Measurements from ENCODE around the gene SLC2A2. TPM values are rescaled to one million over a fixed set of nuclear protein-coding genes. Genes with fewer than 3 reads are reported as not detected.

Gene SLC2A2
- total RNA-seq, 1 donor from 2014 or later: not detected

- Histone ChIP-seq H3K4me3 (no peak overlapping the region), H3K9me3 (no peaks in the 10 kb centered on the region), H3K27ac (no peak overlapping the region), H3K36me3 (peaks cover 13% of the 10 kb centered on the region), H3K4me1 (no peaks in the 10 kb centered on the region), H3K27me3 (ENCODE audit: low read depth) (no peaks in the 10 kb centered on the region)
- no peak for ATAC-seq
- no peak for DNase-seq
- TF ChIP-seq, protein P1, sequence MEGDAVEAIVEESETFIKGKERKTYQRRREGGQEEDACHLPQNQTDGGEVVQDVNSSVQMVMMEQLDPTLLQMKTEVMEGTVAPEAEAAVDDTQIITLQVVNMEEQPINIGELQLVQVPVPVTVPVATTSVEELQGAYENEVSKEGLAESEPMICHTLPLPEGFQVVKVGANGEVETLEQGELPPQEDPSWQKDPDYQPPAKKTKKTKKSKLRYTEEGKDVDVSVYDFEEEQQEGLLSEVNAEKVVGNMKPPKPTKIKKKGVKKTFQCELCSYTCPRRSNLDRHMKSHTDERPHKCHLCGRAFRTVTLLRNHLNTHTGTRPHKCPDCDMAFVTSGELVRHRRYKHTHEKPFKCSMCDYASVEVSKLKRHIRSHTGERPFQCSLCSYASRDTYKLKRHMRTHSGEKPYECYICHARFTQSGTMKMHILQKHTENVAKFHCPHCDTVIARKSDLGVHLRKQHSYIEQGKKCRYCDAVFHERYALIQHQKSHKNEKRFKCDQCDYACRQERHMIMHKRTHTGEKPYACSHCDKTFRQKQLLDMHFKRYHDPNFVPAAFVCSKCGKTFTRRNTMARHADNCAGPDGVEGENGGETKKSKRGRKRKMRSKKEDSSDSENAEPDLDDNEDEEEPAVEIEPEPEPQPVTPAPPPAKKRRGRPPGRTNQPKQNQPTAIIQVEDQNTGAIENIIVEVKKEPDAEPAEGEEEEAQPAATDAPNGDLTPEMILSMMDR (IDR thresholded peaks at IDR 0.05): no peak
- intact Hi-C loops (cut with DNase I): no loop called here
These were observed 37.9 kb upstream of the SLC2A2 start for GRCh38 chr3:171064461-171064860.

GRCh38 chr3:171061749-171062148 is 35.2 kb upstream of the SLC2A2 start:
- no peaks in the 10 kb centered on the region for H3K9me3 ChIP-seq
- H3K4me1 ChIP-seq: no peaks in the 10 kb centered on the region
- intact Hi-C loops (cut with DNase I): no loop called here
- ATAC-seq (no peak), DNase-seq (no peak)
- TF ChIP-seq, protein P1 (IDR thresholded peaks at IDR 0.05): no peak
- H3K27ac ChIP-seq: no peak overlapping the region
- peaks cover 13% of the 10 kb centered on the region for H3K36me3 ChIP-seq
- H3K4me3 ChIP-seq: no peak overlapping the region
- no peaks in the 10 kb centered on the region for H3K27me3 ChIP-seq (ENCODE audit: low read depth)

- intact Hi-C loops (cut with DNase I): no loop called here
- Histone ChIP-seq H3K9me3 (no peaks in the 10 kb centered on the region), H3K36me3 (no peaks in the 10 kb centered on the region), H3K4me1 (no peaks in the 10 kb centered on the region), H3K27me3 (ENCODE audit: low read depth) (no peaks in the 10 kb centered on the region), H3K4me3 (no peak overlapping the region), H3K27ac (no peak overlapping the region)
- ATAC-seq (no peak), DNase-seq (no peak)
- TF ChIP-seq, protein P1 (IDR thresholded peaks at IDR 0.05): no peak
These were observed 33.5 kb upstream of the SLC2A2 start for GRCh38 chr3:171059978-171060377.

DNA sequence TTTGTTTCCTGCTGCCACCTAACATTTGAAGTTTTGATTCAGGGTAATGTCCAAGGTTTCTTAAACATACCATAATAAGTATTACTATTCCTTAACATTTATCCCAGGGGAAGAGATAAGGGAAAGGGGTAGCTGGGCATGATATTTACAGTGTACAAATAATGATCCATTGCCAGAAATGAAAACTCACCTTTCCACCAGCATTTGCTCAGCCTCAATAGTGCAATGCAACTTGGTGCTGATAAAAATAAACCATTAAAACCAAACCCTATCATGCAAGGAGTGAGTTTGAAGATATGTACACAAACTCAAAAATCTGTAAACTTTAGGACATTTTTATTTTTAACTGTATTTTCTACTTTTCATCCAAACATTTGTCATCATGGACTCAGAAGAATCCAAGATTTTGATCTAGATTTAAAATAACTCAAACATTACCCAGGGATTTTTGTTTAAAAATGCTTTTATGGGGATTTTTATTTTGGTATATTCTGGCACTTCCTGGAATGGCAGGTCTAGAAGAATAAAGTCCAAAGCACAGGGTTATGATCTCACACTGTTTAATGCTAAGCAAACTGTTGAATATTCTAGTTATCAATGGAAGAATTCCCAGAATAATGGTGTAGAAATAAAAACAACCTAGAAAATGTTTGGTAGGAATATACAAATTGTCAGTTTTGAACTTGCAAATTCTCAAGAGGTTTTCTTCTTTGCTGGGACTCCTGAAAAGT is 32.5 kb upstream of the SLC2A2 start:
- ATAC-seq: no peak
- H3K27ac ChIP-seq: no peak overlapping the region

DNA sequence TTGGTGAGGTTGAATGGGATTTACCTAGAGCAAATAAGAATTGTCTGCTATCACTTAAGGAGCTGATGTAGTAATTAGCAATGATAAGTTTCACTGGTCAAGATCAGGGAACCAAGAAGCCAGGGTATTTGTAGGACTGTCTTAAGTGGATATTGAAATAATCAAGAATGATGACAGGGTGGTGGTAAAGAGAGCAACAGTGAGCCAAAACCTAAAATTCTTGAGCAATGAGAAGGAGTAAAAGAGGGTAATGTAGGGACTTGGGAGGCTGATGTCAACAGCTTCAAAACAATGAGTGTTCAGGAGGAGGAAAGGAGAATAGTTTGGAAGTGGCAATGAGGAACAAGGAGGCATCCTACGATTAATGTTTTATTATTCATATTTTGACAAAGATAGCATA is 31.5 kb upstream of the SLC2A2 start:
- Histone ChIP-seq H3K4me3 (no peak overlapping the region), H3K27me3 (ENCODE audit: low read depth) (no peaks in the 10 kb centered on the region), H3K4me1 (no peaks in the 10 kb centered on the region), H3K36me3 (no peaks in the 10 kb centered on the region), H3K27ac (no peak overlapping the region), H3K9me3 (no peaks in the 10 kb centered on the region)
- DNase-seq (no peak), ATAC-seq (no peak)
- intact Hi-C loops (cut with DNase I): no loop called here
- TF ChIP-seq, protein P1 (IDR thresholded peaks at IDR 0.05): no peak

More for the DNA sequence above, 32.5 kb upstream of the SLC2A2 start:
- no peak overlapping the region for H3K4me3 ChIP-seq
- H3K36me3 ChIP-seq: no peaks in the 10 kb centered on the region
- H3K27me3 ChIP-seq (ENCODE audit: low read depth): no peaks in the 10 kb centered on the region
- DNase-seq: no peak
- no peaks in the 10 kb centered on the region for H3K9me3 ChIP-seq
- H3K4me1 ChIP-seq: no peaks in the 10 kb centered on the region
- intact Hi-C loops (cut with DNase I): no loop called here
- TF ChIP-seq, protein P1 (IDR thresholded peaks at IDR 0.05): no peak
